Osteoblast (primary cell): ENCODE results near the gene EXOG. TPM values are rescaled to one million over a fixed set of nuclear protein-coding genes. Genes with fewer than 3 reads are reported as not detected.

ENCODE experiments used
- DNase-seq: peaks from one replicate; pipeline ENCODE4 v3.0.0; 2011; ENCODE audit warnings: low spot score, mixed read lengths; ENCODE audit not compliant: insufficient read length; ENCODE audit errors: missing footprints
- H2AFZ ChIP-seq: 2 replicates; pipeline ENCODE4 v1.6.0; 2011; ENCODE audit warnings: mild to moderate bottlenecking, low read length
- H3K27ac ChIP-seq: 2 replicates; pipeline ENCODE4 v1.5.1; 2011; ENCODE audit warnings: mild to moderate bottlenecking, low read depth, low read length, moderate library complexity
- H3K27me3 ChIP-seq: 2 replicates; pipeline ENCODE4 v1.6.0; 2012; ENCODE audit warnings: mild to moderate bottlenecking, control low read depth, inconsistent platforms, low read length, moderate library complexity; ENCODE audit not compliant: insufficient read depth
- H3K36me3 ChIP-seq: 2 replicates; pipeline ENCODE4 v1.5.1; 2011; ENCODE audit warnings: mild to moderate bottlenecking, low read length, control low read depth, moderate library complexity; ENCODE audit not compliant: insufficient read depth
- H3K4me1 ChIP-seq: 2 replicates; pipeline ENCODE4 v1.5.1; 2011; ENCODE audit warnings: mild to moderate bottlenecking, low read length, control low read depth, moderate library complexity; ENCODE audit not compliant: insufficient read depth
- H3K4me2 ChIP-seq: 2 replicates; pipeline ENCODE4 v1.6.0; 2011; ENCODE audit warnings: mild to moderate bottlenecking, low read length; ENCODE audit not compliant: insufficient read depth
- H3K4me3 ChIP-seq: fragments of 200-600 bp; sonication (generic); 3 replicates; pipeline ENCODE4 v1.5.1; 2012; ENCODE audit warnings: mild to moderate bottlenecking, low read length, inconsistent platforms; ENCODE audit not compliant: insufficient read depth
- H3K79me2 ChIP-seq: 2 replicates; pipeline ENCODE4 v1.6.0; 2012; ENCODE audit warnings: mild to moderate bottlenecking, low read length, control low read depth, inconsistent platforms; ENCODE audit not compliant: insufficient read depth
- H3K9me3 ChIP-seq: 2 replicates; pipeline ENCODE4 v1.5.1; 2011; ENCODE audit warnings: low read depth, low read length, control low read depth
- H4K20me1 ChIP-seq: 2 replicates; pipeline ENCODE4 v1.6.0; 2012; ENCODE audit warnings: mild to moderate bottlenecking, low read length, control low read depth; ENCODE audit not compliant: insufficient read depth
- total RNA-seq: library from RNA; depleted of rRNA; stranded (reverse); fragments of >200 nt; gene quantifications from 2 replicates; pipeline ENCODE4 v1.2.3, GENCODE V29; 2012
- TF ChIP-seq, protein P1 (sequence below): IDR thresholded peaks from 2 replicates; pipeline ENCODE4 v1.5.1; 2011; ENCODE audit warnings: mild to moderate bottlenecking, low read depth, low read length, moderate library complexity; ENCODE audit errors: extremely low read depth

EXOG gene
- total RNA-seq, 1 donor: 14.5 TPM

DNA sequence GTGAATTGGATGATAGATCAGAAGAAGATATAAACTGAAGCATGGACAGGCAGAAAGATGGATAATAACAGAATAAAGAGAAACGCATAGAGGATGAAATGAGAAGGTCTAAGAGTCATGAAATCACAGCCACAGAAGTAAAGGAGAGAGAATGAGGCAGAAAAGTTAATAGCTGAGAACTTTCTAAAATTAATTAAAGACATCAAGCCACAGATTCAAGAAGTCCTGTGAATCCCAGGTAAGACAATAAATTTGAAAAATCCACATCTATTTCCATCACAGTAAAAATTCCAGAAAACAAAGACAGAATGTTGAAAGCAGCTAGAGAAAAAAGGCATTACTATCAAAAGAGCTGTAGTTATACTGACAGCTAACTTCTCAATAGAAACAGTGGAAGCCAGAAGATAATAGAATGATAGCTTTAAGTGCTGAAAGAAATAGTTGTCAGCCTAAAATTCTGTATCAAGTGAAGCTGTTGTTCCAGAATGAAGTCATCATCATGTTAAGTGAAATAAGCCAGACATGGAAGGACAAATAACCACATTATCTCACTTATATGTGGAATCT lies 30.5 kb upstream of the EXOG start:
- no peak overlapping the region for H3K4me3 ChIP-seq
- no peak for DNase-seq
- H4K20me1 ChIP-seq: no peaks in the 10 kb centered on the region
- no peaks in the 10 kb centered on the region for H3K4me1 ChIP-seq
- H3K27ac ChIP-seq: no peak overlapping the region
- H3K79me2 ChIP-seq: no peaks in the 10 kb centered on the region
- H3K27me3 ChIP-seq: no peaks in the 10 kb centered on the region
- no peak overlapping the region for H2AFZ ChIP-seq
- no peaks in the 10 kb centered on the region for H3K9me3 ChIP-seq
- TF ChIP-seq, protein P1, sequence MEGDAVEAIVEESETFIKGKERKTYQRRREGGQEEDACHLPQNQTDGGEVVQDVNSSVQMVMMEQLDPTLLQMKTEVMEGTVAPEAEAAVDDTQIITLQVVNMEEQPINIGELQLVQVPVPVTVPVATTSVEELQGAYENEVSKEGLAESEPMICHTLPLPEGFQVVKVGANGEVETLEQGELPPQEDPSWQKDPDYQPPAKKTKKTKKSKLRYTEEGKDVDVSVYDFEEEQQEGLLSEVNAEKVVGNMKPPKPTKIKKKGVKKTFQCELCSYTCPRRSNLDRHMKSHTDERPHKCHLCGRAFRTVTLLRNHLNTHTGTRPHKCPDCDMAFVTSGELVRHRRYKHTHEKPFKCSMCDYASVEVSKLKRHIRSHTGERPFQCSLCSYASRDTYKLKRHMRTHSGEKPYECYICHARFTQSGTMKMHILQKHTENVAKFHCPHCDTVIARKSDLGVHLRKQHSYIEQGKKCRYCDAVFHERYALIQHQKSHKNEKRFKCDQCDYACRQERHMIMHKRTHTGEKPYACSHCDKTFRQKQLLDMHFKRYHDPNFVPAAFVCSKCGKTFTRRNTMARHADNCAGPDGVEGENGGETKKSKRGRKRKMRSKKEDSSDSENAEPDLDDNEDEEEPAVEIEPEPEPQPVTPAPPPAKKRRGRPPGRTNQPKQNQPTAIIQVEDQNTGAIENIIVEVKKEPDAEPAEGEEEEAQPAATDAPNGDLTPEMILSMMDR: no peak
- no peaks in the 10 kb centered on the region for H3K36me3 ChIP-seq
- no peak overlapping the region for H3K4me2 ChIP-seq

DNA sequence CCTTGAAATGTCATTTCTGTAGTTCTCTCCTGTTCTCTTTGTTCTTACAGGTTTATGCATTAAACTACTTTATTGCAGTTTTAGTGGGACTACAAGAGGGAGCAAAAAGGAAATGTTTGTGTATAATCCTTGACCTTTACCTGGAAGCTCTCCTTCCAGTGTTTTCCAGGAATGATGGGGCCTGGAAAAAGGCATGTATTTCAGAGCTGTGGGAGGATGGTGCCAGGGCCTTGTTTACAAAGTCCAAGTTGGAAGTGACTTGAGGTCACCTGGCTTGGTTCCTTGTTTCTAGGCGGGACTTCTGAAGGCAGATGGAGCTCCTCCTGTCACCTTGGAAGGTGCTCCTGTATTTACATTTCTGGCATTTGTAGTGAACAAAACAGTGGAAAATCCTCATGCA lies 27.4 kb upstream of the EXOG start:
- no peak overlapping the region for H3K4me3 ChIP-seq
- no peaks in the 10 kb centered on the region for H3K36me3 ChIP-seq
- no peak overlapping the region for H2AFZ ChIP-seq
- H3K4me2 ChIP-seq: no peak overlapping the region
- peaks cover 12% of the 10 kb centered on the region for H4K20me1 ChIP-seq
- TF ChIP-seq, protein P1: no peak
- no peaks in the 10 kb centered on the region for H3K79me2 ChIP-seq
- no peak for DNase-seq
- no peaks in the 10 kb centered on the region for H3K4me1 ChIP-seq
- no peaks in the 10 kb centered on the region for H3K27me3 ChIP-seq
- H3K9me3 ChIP-seq: no peaks in the 10 kb centered on the region
- H3K27ac ChIP-seq: no peak overlapping the region

DNA sequence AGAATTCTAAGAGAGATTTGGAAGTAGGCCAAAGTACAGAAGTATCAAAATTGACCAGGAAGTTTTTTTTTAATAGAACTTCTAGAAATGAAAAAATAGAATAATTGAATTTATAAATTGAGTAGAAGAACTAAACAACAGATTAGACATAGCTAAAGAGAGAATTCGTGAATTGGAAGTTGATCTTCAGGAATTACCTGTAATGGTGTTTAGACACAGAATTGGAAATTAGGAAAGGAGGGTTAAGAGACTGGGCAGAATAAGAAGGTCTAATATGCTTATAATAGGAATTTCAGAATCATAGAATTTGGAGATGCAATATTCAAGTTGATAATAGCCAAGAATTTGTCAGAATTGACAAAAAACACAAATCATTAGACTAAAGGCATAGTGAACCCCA lies 26.3 kb upstream of the EXOG start:
- no peaks in the 10 kb centered on the region for H3K36me3 ChIP-seq

DNA sequence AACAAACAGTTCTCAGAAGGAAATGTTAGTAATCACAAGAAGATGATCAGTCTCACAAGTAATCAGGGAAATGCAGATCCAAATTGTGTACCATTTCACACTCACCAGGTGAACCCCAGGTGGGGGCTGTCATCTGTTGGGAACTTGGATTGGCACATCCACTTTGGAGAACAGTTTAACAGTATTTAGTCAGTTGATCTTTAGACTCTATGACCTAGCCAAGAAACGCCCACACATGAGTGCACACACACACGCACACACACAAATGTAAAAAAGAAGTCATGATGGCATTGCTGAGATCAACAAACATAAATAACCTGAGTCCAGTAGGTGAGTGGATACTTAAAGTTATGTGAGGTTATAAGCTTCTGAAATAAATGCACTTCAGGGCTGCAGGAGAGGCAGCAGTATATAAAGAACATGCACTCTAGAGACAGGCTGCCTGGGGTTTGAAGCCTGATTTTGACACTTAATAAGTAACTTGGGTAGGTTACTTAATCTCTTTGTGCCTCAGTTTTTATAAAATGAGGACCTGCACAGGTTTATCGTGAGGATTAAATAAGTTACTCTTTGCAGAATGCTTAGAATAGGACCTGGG lies 24.8 kb upstream of the EXOG start:
- Histone ChIP-seq H2AFZ (no peak overlapping the region), H3K79me2 (no peaks in the 10 kb centered on the region), H3K36me3 (no peaks in the 10 kb centered on the region), H3K4me2 (no peak overlapping the region), H3K4me3 (no peak overlapping the region), H4K20me1 (peaks cover 12% of the 10 kb centered on the region), H3K9me3 (no peaks in the 10 kb centered on the region), H3K27me3 (no peaks in the 10 kb centered on the region), H3K27ac (no peak overlapping the region), H3K4me1 (no peaks in the 10 kb centered on the region)
- TF ChIP-seq, protein P1: no peak
- no peak for DNase-seq

More for the DNA sequence above, 26.3 kb upstream of the EXOG start:
- H2AFZ ChIP-seq: no peak overlapping the region
- no peak for DNase-seq
- H3K4me2 ChIP-seq: no peak overlapping the region
- no peaks in the 10 kb centered on the region for H3K79me2 ChIP-seq
- H3K27ac ChIP-seq: no peak overlapping the region
- H3K4me1 ChIP-seq: no peaks in the 10 kb centered on the region
- no peak overlapping the region for H3K4me3 ChIP-seq
- TF ChIP-seq, protein P1: no peak
- H3K9me3 ChIP-seq: no peaks in the 10 kb centered on the region
- peaks cover 12% of the 10 kb centered on the region for H4K20me1 ChIP-seq
- no peaks in the 10 kb centered on the region for H3K27me3 ChIP-seq
